K562 (cell line): ENCODE data around the gene UNC5C.

ENCODE experiments used
- BCL6 ChIP-seq: fragments of 250-450 bp; sonication (Bioruptor Pico); IDR thresholded peaks from 2 replicates; pipeline ENCODE4 v1.4.0; 2020
- CTCF ChIP-seq, 3 experiments: IDR thresholded peaks in 2 of 3; conservative IDR thresholded peaks in 1 of 3; 2 replicates each; pipeline ENCODE4 v1.5.1; 2011 to 2012; ENCODE audit warnings: low read length in 3 of 3, mild to moderate bottlenecking in 3 of 3, control low read depth in 2 of 3, improper control_type of control experiment in 1 of 3, inconsistent platforms in 1 of 3, low read depth in 1 of 3, mixed read lengths in 1 of 3, moderate library complexity in 1 of 3; ENCODE audit not compliant: insufficient read depth in 2 of 3
- EZH2 ChIP-seq: IDR thresholded peaks from 2 replicates; pipeline ENCODE4 v1.6.1; 2012; ENCODE audit warnings: low read depth, mild to moderate bottlenecking, inconsistent platforms, low read length, borderline replicate concordance
- HDAC3 ChIP-seq: fragments of 450-650 bp; IDR thresholded peaks from 2 replicates; pipeline ENCODE4 v1.6.1; 2018; ENCODE audit warnings: borderline replicate concordance, mild to moderate bottlenecking, moderate library complexity; ENCODE audit not compliant: partially characterized antibody
- KAT8 ChIP-seq: fragments of 450-650 bp; IDR thresholded peaks from 2 replicates; pipeline ENCODE4 v1.6.1; 2016; ENCODE audit warnings: low read depth, mild to moderate bottlenecking
- MTA1 ChIP-seq: fragments of 450-650 bp; IDR thresholded peaks from 2 replicates; pipeline ENCODE4 v1.6.1; 2017; ENCODE audit warnings: borderline replicate concordance
- MYC ChIP-seq, 2 experiments: fragments of 250-450 bp in 1 of 2; sonication (Bioruptor Pico) in 1 of 2; IDR thresholded peaks; 2 replicates each; pipeline versions ENCODE4 v1.5.1 to v1.6.1; 2012 to 2021; ENCODE audit warnings: low read depth in 2 of 2, borderline replicate concordance in 1 of 2, improper control_type of control experiment in 1 of 2, low read length in 1 of 2, mild to moderate bottlenecking in 1 of 2, moderate library complexity in 1 of 2
- POLR2A ChIP-seq: fragments of 450-650 bp; conservative IDR thresholded peaks from 2 replicates; pipeline ENCODE4 v1.6.1; 2016
- POLR2AphosphoS2 ChIP-seq: IDR thresholded peaks from 2 replicates; pipeline ENCODE4 v1.6.1; 2012; ENCODE audit warnings: low read length, improper control_type of control experiment
- RBBP5 ChIP-seq: fragments of 200-600 bp; sonication (generic); IDR thresholded peaks from 2 replicates; pipeline ENCODE4 v1.6.1; 2012; ENCODE audit warnings: borderline replicate concordance, mild to moderate bottlenecking, low read length, control low read depth, inconsistent platforms; ENCODE audit not compliant: insufficient read depth, poor library complexity, severe bottlenecking
- RNF2 ChIP-seq: sonication (generic); IDR thresholded peaks from 2 replicates; pipeline ENCODE4 v1.6.1; 2016
- SP2 ChIP-seq: IDR thresholded peaks from 2 replicates; pipeline ENCODE4 v1.6.1; 2011; ENCODE audit warnings: mild to moderate bottlenecking, low read depth, low read length, moderate library complexity; ENCODE audit not compliant: poor library complexity, severe bottlenecking; ENCODE audit errors: extremely low read depth
- U2AF1 ChIP-seq: fragments of 200-400 bp; formaldehyde crosslinking; optimal IDR thresholded peaks from 2 replicates; pipeline ENCODE3; 2017; ENCODE audit warnings: mild to moderate bottlenecking, low read depth, low read length, moderate library complexity
- USF2 ChIP-seq: sonication (generic); formaldehyde crosslinking; IDR thresholded peaks from 2 replicates; pipeline ENCODE4 v1.5.0; 2020; ENCODE audit warnings: missing genetic modification reagents

- no peak for TF ChIP-seq EZH2
- TF ChIP-seq RNF2, result no peak
- TF ChIP-seq RBBP5, result no peak
- TF ChIP-seq MTA1, result no peak
- TF ChIP-seq HDAC3, result no peak
- no peak for TF ChIP-seq CTCF (IDR thresholded peaks at IDR 0.05 in 2 of 3, conservative IDR thresholded peaks at IDR 0.05 in 1 of 3; ENCODE audit: insufficient read depth in 2 of 3, low read depth in 1 of 3, low read length in 3 of 3)
- no peak for TF ChIP-seq MYC (IDR thresholded peaks at IDR 0.05; ENCODE audit: low read depth, low read length)
- TF ChIP-seq MYC (CRISPR knock-in tag; IDR thresholded peaks at IDR 0.05; ENCODE audit: borderline replicate concordance, low read depth), result no peak
- no peak for TF ChIP-seq KAT8
- no peak for TF ChIP-seq SP2
- TF ChIP-seq USF2 (CRISPR knock-in tag), result no peak
- no peak for TF ChIP-seq POLR2A
- TF ChIP-seq BCL6, result no peak
- TF ChIP-seq U2AF1, result no peak
- no peak for TF ChIP-seq POLR2AphosphoS2
Measured at GRCh38 chr4:95290702-95291101, 258.1 kb downstream of the UNC5C start.
